HG03520 (cell line): ENCODE results near the gene CIDEA.
"Not testable (repeated sequence)": the region's sequence is repeated elsewhere in the genome, so short reads cannot be mapped to it uniquely, and the experiment has no call there.

Experiments
- ATAC-seq: cut with Tn5 transposase; IDR thresholded peaks from one replicate; pipeline ENCODE4 v1.9.1; 2021; ENCODE audit warnings: mild to moderate bottlenecking, moderate library complexity; ENCODE audit not compliant: unreplicated experiment

CIDEA gene, protein sequence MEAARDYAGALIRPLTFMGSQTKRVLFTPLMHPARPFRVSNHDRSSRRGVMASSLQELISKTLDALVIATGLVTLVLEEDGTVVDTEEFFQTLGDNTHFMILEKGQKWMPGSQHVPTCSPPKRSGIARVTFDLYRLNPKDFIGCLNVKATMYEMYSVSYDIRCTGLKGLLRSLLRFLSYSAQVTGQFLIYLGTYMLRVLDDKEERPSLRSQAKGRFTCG

DNA sequence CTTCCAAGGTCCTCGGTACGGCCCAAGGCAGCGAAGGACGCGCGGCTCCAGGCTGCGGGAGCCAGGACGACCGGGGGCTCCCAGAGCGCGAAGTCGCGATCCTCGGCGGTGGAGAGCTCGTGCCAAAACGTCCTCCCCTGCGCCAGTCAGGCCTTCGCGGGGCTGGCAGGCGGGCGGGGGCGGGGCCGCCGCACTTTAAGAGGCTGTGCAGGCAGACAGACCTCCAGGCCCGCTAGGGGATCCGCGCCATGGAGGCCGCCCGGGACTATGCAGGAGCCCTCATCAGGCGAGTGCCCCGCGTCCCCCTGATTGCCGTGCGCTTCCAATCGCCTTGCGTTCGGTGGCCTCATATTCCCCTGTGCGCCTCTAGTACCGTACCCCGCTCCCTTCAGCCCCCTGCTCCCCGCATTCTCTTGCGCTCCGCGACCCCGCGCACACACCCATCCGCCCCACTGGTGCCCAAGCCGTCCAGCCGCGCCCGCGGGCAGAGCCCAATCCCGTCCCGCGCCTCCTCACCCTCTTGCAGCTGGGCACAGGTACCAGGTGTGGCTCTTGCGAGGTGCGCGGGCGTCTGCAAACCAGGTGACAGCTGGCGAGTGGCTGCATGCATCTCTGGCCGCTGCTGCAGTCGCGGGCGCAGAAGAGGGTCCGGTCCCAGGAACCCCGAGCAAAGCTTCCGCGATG is at the start of gene CIDEA:
Gene CIDEA, plus strand, starts transcription at position 226 of the 684 bp plus-strand sequence. Its CDS starts 23 bp downstream, at position 249.
- no peak for ATAC-seq

DNA sequence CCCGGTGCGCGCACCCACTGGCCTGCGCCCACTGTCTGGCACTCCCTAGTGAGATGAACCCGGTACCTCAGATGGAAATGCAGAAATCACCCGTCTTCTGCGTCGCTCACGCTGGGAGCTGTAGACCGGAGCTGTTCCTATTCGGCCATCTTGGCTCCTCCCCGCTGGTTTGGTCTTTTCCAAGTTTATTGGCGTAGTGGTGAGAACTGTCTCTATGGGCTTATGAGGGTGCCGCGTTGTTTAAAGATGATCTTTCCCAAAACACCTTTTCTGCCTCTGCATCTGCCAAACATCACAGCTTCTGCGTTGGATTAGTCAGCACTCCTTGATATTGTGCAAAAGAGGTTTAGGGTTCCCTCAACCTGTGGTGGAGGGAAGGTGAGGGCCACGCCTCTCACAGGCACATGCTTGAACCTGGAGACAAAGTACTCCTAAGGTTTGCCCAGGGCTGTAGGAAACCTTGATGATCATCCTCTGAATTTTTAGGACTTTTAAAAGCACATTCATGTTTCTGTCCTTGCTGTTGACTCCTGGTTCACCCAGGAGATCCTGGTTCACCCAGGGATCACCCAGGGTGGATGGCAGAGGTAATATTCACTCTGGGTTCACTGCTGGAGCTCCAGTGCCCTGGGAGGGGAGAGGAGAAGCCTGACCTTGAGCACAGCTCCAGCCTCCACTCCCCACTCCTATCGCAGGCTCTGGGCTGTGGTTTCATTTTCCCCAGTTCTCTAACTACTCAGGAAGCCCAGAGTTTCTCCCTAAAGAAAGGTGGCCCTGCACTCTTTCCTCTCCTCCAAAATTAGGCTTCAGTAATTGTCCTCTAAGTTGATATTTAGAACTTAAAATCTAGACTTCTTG is 45.6 kb upstream of the CIDEA start:
- ATAC-seq = not testable (repeated sequence)

DNA sequence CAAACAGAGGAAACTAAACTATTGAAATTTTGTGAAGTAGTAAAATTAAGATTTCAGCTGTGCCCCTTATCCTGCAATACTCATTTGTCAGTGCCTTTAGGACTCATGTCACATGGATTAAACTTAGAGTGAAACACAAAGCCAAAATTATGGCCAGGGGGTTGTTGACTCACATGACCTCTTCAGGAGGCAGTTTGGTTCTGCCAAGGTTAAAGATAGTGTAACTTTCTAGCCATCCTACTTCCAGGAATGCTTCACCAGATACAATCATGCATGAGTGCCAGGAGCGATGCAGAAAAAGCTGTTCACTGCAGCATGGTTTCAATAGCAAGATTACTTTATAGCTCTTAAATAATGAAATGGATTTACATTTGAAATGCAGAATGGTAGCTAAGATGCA is 41.9 kb upstream of the CIDEA start:
- ATAC-seq = not testable (repeated sequence)

DNA sequence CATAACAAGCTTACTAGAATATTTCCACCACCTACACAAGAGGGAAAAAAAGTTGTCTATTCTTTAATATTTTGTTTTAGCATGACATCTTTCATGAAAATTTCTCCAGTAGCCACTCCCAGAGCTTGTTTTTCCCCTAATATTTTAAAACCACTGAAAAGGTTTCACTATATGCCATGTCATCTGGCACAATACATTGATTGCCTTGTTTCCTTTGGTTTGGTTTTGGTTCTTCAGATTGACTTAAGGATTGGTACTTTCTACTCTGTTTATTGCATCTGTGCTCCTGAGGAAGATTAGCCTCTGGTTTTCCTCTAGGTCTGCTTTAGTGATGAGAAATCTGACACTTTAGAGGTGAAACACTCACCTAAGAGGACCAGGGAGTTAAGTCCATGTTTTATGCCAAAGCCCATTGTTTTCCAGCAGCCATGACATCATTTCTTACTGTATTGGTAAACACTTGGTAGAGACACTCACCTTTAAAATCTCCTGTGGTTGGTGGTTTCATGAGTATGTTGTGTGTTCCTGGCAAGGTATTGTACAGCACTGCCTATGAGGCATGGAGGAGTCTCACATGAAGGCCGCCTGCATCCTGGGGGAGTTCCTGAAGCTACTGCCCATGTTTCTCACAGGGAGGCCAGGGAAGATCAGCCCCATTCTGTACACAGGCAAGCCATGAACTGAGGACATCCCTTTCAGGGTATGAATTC is 39.7 kb upstream of the CIDEA start:
- ATAC-seq = not testable (repeated sequence)

DNA sequence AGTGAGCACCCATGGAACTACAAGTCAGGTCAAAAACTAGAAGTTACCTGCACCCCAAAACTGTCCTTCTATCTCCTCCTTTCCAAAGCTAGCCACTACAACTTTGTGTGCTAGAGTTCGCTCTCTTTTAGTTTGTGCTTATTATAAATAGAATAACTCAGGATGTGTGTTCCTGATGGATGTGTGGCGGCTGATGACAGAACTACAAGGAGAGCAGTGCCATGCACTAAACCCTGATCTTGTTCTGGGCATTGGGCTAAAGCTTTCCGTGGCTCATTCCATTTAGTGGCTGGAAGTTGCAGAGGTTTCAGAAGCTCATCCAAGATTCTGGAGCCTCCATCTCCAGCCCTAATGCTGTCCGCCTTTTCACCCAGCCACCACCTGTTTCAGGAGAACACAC is 37.7 kb upstream of the CIDEA start:
- not testable (repeated sequence) for ATAC-seq

DNA sequence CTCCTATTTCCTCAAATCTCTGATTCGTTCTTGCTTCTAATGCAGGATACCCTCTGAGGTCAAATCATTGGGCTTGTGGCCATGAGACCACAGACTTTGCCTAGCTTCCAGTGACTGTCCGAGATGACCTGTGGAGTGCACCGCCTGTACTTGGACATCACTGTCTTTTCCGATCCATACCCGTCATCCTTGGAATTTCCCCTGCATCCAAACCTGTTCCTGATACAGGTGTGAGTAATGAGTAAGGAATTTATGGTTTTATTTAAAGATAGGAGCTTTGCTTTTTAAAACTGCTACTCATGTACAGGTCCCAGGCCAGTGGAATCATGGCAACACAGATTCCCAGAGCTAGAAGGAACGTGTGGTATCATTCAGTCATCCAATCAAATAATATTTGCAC is 35.6 kb upstream of the CIDEA start:
- ATAC-seq = not testable (repeated sequence)

DNA sequence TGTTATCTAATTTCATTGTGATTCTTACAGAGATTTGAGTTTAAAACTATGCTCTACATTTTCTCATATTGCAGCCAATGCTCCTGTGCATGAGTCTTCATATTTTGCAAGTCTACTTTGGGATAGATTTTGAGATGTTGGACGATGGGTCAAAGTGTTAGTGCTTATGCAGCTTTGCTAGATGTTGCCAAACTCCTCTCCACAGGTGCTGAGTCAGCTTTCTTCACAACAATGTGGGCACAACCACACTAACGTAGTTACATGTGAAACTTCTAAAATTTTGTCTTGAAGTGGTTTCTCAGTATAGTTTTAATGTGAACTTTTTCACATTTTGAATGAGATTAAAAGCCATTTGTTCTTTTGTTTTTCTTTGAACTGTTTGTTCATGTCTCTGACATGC is 32.1 kb upstream of the CIDEA start:
- not testable (repeated sequence) for ATAC-seq

DNA sequence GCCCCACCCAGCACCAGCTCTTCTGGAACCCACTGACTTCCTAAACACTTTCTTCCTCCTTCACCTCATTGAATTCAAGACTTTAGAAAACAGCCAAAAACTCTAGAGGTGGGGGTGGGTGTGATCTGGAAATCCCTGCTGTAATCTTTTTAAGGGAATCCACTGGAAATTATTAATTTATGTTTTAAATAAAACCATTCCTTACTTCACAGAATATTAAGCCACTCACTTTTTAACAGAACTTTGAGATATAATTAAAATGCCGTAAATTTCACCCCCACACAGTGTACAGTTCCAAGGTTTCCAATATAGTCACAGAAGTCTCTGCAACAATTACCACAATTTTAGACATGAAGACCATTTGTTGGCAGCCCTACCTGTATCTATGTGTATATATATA is 30.8 kb upstream of the CIDEA start:
- ATAC-seq = not testable (repeated sequence)

DNA sequence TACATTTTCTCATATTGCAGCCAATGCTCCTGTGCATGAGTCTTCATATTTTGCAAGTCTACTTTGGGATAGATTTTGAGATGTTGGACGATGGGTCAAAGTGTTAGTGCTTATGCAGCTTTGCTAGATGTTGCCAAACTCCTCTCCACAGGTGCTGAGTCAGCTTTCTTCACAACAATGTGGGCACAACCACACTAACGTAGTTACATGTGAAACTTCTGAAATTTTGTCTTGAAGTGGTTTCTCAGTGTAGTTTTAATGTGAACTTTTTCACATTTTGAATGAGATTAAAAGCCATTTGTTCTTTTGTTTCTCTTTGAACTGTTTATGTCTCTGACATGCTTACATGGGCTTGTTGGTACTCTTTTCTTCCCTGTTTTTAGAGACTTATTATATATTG is 27.4 kb upstream of the CIDEA start:
- not testable (repeated sequence) for ATAC-seq

DNA sequence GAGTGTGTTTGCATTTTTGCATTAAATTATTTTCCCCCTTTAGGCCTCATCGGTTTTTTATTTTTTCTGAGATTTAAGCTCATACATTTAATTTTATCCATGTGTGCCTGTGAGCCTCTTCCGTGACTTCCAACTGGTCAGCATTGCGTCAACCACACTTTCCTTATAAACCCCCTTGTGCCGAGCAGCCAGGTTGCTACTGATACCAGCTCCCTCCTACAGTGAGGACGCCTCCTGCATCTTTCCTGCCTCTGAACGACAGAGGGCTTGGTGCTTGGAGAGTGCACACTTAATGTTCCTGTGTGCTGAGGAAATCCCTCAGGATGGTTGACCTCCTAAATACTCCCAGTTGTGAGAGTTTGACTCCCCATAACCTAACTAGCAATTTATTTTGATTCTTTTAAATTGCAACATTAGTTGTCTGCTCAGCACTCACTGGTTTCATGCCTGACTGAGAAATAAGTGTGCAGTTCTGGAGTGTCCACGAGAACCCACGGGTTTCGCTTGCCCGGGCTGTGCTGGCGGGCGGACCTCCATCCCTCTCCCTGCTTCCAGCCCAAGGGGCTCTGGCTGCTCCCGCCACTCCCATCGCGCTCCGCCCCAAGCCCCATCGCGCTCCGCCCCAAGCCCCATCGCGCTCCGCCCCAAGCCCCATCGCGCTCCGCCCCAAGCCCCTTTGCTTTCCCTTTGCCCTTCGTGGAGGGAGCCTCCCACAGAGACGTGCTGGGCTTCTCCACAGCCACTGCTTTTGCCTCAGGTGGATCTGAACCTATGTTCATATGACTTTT is 26.6 kb upstream of the CIDEA start:
- ATAC-seq = not testable (repeated sequence)

DNA sequence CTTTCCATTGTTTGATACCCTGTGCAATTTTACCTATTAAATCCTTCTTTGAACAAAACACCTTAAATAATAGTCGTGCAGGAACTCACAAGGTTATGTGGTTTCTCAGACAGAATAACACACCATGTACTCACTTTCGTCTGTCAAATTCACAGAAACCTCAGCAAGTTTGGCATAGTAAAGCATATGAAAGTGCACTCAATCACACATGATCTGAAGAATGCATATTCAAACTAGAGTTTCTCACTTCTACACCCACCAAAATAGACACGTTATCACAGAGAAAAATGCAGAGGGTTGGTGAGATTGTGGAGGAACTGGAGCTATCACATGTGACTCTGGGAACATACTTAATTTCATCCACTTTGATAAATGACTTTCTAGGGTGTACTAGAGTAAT is 25.9 kb upstream of the CIDEA start:
- ATAC-seq = not testable (repeated sequence)

DNA sequence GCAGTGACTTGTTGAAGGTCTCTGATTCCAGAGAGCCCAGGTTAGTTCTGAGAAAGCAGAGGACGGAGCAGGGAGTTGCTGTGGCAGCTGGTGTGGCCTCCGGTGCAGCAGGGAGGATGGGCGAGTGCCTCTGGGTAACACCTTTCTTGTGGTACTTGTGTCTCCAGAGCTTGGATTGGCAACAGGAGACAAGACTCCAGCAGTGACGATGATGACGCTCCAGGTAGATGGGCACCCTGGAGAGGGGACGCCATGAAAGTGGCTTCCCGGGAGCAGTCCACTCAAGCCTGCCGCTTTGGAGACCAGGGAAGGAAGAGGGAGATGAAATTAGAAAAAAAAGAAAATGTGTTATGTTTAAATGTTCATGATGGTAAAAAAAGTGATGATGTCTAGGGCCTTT is 23.6 kb upstream of the CIDEA start:
- not testable (repeated sequence) for ATAC-seq

DNA sequence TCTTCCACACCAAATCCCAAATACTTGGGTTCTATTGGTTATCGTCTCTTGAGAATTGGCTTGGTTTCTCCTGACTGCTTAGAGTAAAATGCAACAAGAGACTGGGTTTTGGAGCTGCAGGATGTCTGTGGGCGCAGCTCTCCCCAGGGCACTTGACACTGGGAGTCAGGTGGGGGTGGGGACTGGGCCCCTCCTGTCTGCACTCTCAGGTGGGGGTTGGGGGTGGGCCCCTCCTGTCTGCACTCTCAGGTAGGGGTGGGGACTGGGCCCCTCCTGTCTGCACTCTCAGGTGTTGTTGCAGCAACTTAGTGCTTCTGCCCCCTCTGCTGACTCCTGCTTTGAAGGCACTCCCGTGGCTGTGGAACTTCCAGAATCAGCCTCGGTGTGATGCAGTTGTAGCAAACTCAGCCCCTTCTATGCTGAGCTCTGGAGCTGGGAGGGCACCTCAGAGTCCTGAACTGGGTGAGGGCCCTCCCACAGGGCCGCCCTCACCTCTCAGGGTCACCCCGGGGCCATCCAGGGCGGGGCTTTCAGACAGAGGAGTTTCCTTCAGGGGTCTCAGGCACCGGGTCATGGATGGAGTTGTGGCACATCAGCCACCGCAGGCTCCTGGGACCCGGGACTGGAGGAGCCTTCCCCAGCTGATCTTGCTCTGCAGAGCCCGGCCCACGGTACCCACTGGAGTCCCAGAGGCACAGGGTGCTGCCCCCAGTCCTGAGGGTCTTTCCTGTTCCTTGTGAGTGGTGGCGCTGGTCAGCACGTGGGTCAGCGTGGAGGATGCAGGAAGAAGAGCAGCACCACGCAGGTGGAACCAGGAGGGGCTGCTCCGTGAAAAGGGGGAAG is 22.9 kb upstream of the CIDEA start:
- no peak for ATAC-seq

DNA sequence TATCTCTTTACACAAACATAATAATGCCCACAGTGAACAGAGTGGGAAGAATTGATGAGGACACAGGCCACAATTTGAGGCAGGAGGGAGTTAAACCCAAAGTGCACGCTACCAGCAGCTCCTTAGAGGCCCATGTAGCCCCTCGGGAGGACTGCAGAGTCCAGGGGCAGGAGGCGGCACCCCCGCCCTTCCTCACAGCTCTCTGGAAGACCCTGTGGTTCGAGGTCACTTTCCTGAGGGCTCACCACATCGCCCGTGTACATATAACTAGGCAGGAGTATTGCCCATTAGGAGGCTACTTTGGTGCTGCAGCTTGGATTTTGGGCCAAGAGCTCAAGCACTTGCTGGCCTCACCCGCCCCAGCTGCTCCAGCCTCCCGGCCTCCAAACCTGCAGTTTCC is 22.2 kb upstream of the CIDEA start:
- ATAC-seq = no peak

DNA sequence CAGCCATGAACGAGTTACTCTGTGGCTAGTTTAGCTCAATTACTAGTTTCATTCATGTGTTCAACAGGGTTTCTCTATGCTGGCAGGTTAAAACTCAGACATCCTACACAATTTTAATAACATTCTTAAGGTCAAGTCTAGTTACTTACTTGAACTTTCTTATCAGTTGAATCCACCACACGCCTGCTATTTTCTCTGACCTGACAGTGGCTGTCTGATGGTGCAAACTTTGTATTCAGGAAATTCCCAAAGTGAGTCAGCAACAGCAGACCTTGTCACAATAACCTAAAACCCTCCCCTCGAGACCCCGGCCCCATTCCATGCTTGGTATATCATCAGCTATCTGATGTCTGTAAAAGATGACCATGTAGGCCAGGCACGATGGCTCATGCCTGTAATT is 20.8 kb upstream of the CIDEA start:
- ATAC-seq = no peak

DNA sequence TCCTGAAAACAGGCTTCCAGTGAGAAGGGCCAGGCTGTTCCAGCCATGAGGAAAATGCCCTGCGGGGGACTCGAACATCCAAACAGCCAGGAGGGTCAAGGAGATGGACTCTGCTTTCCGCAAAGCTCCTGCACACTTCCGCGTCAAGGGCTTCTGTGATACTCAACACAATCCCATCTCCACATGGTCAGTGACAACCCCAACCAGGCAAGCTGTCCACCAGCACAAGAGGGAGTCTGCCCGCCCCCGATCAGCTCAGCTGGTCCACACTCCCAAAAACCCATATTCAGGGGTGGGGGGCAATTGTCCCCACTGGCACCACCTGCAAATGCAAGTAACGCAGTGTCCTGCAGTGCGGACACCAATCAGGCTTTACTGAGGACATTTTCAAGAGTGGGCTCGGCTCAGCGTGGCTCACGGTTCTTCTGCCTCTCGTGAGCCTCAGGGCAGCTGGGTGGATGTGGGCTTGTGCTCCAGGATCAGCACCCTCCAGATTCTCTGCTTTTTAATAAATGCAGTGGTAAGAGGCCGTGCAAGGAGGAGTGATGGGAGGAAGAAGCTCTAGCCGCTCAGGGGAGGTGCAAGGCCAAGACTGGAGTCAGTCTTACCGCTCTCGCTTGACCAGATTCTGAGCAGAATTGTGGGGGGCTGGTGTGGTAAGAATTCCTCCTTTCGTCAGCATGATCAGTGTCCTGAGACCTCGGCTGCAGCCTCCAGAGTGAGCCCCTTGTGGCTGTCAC is 19.5 kb upstream of the CIDEA start:
- no peak for ATAC-seq

DNA sequence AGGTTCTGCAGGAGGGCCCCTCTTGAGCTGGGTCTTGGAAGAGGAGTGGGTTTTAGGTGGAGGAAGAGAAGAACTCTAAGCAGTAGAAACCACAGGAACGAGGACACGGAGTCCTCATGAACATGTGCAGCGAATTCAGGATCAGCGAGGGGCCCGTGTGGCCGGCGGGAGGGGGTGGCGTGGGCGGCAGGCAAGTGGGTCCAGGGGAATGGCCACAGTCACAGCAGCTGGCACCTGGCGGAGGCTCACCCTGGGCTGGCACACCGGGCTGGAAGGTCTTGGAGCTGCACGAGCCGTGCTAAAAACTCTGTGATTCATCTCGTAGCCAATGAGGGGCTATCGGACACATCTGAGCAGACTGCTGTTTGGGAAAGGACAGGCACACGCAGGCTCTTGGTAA is 18.0 kb upstream of the CIDEA start:
- no peak for ATAC-seq

DNA sequence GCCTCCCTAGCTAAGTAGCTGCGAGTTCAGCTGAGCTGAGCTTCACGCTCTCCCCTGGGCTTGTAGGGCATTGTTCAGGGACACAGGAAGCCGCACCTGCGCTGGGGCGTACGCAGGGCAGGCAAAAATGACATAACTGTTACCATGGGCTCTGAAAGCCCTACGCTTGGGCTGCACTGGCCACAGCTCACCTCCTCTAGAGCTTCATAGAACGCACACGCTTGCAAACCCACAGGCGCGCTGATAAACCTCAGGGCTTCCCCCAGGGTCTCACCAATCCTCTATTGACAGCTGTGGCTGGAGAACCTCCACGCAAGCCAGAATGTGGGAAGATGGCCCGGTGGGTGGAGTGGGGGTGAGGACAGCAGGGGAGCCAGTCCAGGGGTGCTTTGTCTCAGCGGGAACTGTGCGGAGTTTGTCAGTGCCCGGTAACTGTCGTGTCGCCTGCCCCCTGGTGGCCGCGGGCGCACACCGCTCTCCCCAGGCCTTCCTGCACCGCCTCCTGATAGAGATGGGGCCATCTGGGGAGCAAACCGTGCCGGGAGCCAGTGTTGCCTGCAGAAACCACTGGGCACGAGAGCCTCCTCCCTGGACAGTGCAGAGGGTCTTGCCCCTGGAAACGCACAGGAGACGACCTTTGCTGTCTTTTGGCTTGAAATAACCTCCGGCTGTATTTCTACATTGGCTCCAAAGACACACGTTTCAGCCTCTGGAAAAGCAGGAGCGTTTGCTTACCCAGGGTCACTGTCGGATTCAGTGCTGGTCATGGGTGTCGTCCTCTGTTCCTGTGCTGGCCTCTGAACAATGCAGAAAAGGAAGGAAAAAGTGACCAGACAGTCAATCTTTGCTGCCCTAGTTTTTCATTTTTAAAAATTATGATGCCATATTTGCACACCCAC is 17.0 kb upstream of the CIDEA start:
- ATAC-seq = peak; percentile 72
